ENCODE results near the gene CXCL9. TPM values are rescaled to one million over a fixed set of nuclear protein-coding genes. Genes with fewer than 3 reads are reported as not detected.

The CXCL9 gene
- total RNA-seq, 1 experiment from 2014 or later = not detected

- no peak for ATAC-seq
- in situ Hi-C loops (cut with HindIII; ENCODE audit: low pct_unique_long_range_greater_than_20kb, low sequenced_read_pairs) = no loop called here
Measured at GRCh38 chr4:76017056-76017686, 9.9 kb upstream of the CXCL9 start.

GRCh38 chr4:76016393-76016792 lies 9.1 kb upstream of the CXCL9 start:
- no peaks in the 10 kb centered on the region for H3K4me1 ChIP-seq (ENCODE audit: control insufficient read depth, insufficient read depth, low read length)
- DNase-seq (ENCODE audit: low read depth, low spot score) (no peak), ATAC-seq (no peak)
- TF ChIP-seq CTCF (IDR thresholded peaks at IDR 0.05) (no peak), REST (IDR thresholded peaks at IDR 0.05; ENCODE audit: insufficient read depth in 1 of 2, low read depth in 2 of 2, low read length in 1 of 2) (no peak), TCF7L2 (IDR thresholded peaks at IDR 0.05; ENCODE audit: low read depth, low read length) (no peak), POLR2AphosphoS5 (IDR thresholded peaks at IDR 0.05; ENCODE audit: low read depth, low read length) (no peak), SIN3A (IDR thresholded peaks at IDR 0.05; ENCODE audit: borderline replicate concordance, insufficient read depth, low read depth, low read length) (no peak)
- H3K9me3 ChIP-seq (ENCODE audit: control insufficient read depth, insufficient read depth, low read depth, low read length) = no peaks in the 10 kb centered on the region
- intact Hi-C loops (cut with micrococcal nuclease; ENCODE audit: unreplicated experiment) = no loop called here
- no peaks in the 10 kb centered on the region; the same call in 1 of the 2 replicates for H3K27me3 ChIP-seq (ENCODE audit: control insufficient read depth, insufficient read depth, low read length)
- ChIA-PET POLR2A (no interaction called here), CTCF (interaction anchor here (0.7 kb wide), 1 partner anchor 22 kb away, joined by 3 read pairs; no protein-coding TSS in a partner anchor)
- H3K4me3 ChIP-seq (ENCODE audit: low read depth in 2 of 2, low read length in 2 of 2) = no peak overlapping the region
- BruUV-seq (replicated peaks) = no TSS peak
- in situ Hi-C loops (cut with HindIII; ENCODE audit: low pct_unique_long_range_greater_than_20kb, low sequenced_read_pairs) = no loop called here
- no peaks in the 10 kb centered on the region for H3K36me3 ChIP-seq (ENCODE audit: control insufficient read depth, insufficient read depth, low read length)
- H3K27ac ChIP-seq (ENCODE audit: low read length) = no peak overlapping the region

More at GRCh38 chr4:76017056-76017686, 9.9 kb upstream of the CXCL9 start:
- BruUV-seq (replicated peaks) = no TSS peak
- Histone ChIP-seq H3K9me3 (ENCODE audit: control insufficient read depth, insufficient read depth, low read depth, low read length) (no peaks in the 10 kb centered on the region), H3K27ac (ENCODE audit: low read length) (no peak overlapping the region), H3K4me1 (ENCODE audit: control insufficient read depth, insufficient read depth, low read length) (no peaks in the 10 kb centered on the region), H3K4me3 (ENCODE audit: low read depth in 2 of 2, low read length in 2 of 2) (no peak overlapping the region), H3K36me3 (ENCODE audit: control insufficient read depth, insufficient read depth, low read length) (no peaks in the 10 kb centered on the region), H3K27me3 (ENCODE audit: control insufficient read depth, insufficient read depth, low read length) (no peaks in the 10 kb centered on the region; the same call in 1 of the 2 replicates)
- TF ChIP-seq POLR2AphosphoS5 (IDR thresholded peaks at IDR 0.05; ENCODE audit: low read depth, low read length) = no peak
- TF ChIP-seq SIN3A (IDR thresholded peaks at IDR 0.05; ENCODE audit: borderline replicate concordance, insufficient read depth, low read depth, low read length) = no peak
- TF ChIP-seq CTCF (IDR thresholded peaks at IDR 0.05) = no peak
- TF ChIP-seq TCF7L2 (IDR thresholded peaks at IDR 0.05; ENCODE audit: low read depth, low read length) = no peak
- no peak for TF ChIP-seq REST (IDR thresholded peaks at IDR 0.05; ENCODE audit: insufficient read depth in 1 of 2, low read depth in 2 of 2, low read length in 1 of 2)
- POLR2A ChIA-PET = no interaction called here
- no peak for DNase-seq (ENCODE audit: low read depth, low spot score)
- intact Hi-C loops (cut with micrococcal nuclease; ENCODE audit: unreplicated experiment) = no loop called here
- CTCF ChIA-PET = no interaction called here
